Neural progenitor cell (in vitro differentiated cells): Measurements from ENCODE around the gene ANKFY1.

Experiments used
- CTCF ChIP-seq: fragments of 200-600 bp; sonication (generic); IDR thresholded peaks from 2 replicates; pipeline ENCODE4 v1.5.1; 2017; ENCODE audit warnings: antibody characterized with exemption, mild to moderate bottlenecking
- EZH2phosphoT487 ChIP-seq: fragments of 200-600 bp; sonication (generic); IDR thresholded peaks from 2 replicates; pipeline ENCODE4 v1.6.1; 2017; ENCODE audit warnings: antibody characterized with exemption

DNA sequence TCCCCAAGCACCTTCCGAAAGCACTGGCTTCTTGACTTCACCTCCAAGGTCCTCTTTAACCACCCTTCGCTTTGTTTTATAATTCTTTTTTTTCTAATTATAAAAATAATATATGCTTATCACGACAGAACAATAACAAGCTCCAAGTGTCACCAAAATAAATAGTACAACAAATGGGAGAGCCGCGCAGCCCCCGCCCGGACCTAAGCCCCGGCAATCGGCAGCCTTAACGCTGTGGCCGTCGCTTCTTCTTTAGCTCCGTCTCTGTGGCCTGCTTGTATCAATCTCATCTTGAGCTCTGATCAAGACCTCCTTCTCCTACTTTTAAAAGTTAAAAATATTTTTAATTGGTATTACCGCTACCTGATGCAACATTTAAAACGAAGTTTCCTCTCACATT is 78.1 kb downstream of the ANKFY1 start:
- TF ChIP-seq CTCF (no peak), EZH2phosphoT487 (no peak)
